HG03175 (cell line): ENCODE results near the gene XPR1.

Experiments used
- ATAC-seq: cut with Tn5 transposase; IDR thresholded peaks from one replicate; pipeline ENCODE4 v1.9.1; 2021; ENCODE audit warnings: mild to moderate bottlenecking, moderate library complexity; ENCODE audit not compliant: unreplicated experiment

XPR1 gene

DNA sequence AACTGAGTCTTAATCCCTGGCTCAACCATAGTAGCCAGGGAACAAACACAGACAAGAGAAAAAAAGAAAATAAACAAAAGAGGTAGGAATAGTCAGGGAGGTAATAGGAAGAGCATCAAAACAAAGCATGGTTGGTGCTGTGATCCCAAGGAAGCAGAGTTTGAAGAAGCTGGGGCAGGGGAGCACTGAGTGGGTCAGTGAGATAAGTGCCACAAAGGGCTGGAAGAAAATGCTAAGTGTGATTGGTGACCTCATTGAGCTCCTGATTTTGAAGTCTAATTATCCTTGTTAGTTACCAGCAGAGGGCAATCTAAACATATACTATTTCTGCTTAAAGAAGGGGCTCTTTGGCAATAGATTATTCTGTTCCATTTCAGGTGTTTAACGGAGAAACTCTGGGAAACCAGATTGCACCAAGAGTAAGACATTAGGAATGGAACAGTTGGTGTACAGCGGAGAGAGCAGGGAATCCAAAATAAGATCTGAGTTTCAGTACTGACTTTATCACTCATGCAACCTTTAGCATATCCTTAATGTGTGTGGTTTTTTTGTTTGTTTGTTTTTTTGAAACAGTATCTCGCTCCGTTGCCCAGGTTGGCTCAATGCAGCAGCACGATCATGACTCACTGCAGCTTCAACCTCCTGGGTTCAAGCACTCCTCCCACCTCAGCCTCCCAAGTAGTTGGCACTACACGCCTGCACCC, 250.1 kb downstream of the XPR1 start:
- peak; percentile 56 for ATAC-seq

DNA sequence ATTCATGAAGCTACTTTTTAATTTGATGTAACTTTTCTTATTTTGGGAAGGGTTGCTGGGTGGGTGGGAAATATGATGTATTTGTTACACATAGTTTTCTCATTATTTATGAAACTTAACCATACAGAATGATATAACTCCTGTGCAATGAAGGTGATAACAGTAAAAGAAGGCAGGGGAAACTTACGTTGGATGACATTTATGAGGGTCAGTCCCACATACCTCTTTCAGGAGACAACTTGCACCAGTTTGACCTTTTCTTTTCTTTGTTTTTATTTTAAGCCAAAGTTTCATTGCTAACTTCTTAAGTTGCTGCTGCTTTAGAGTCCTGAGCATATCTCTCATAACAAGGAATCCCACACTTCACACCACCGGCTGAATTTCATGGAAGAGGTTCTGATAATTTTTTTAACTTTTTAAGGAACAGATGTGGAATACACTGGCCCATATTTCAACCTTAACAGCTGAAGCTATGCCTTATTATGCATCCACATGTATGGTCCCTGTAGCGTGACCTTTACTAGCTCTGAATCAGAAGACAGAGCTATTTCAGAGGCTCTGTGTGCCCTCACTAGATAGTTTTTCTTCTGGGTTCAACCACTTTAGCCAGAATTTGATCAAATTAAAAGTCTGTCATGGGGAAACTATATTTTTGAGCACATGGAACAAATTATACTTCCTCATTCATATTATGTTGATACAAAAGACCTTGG, 252.9 kb downstream of the XPR1 start:
- no peak for ATAC-seq

DNA sequence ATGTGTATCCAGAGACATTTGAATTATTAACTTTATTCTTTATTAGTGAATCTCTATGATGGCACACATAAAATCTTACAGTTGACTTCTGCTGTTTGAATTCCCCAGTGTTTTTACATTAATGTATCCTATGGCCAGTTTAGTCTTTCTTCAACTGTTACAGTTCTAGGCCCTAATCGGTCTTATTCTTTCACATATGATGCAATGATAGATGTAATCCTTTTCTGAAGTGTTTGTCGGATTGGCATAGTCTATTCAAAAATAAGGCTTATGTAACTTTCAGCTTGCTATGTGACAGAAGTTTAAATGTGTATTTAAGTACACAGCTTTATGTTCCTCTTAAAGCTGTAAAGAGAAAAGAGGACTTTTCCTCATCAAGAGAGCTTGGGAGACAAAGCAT, 254.5 kb downstream of the XPR1 start:
- no peak for ATAC-seq

DNA sequence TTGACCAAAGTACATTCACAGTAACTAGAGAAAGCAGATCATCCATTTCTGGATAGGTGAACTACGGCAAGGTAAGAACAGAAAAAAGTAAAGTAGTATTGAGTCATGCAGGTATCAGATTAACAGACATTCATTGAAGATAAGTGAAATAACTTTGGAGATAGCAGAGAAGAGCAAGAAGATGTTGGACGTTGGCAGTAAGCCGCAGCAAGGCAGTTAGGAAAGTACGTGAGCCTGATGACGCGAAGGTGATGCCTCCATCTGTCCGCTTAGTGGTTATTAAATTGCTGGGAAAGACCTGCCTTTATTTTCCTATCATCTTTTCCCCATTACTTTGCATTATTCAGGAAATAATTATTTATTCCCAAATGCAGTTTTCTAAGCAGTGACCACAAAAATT, 256.0 kb downstream of the XPR1 start:
- no peak for ATAC-seq

DNA sequence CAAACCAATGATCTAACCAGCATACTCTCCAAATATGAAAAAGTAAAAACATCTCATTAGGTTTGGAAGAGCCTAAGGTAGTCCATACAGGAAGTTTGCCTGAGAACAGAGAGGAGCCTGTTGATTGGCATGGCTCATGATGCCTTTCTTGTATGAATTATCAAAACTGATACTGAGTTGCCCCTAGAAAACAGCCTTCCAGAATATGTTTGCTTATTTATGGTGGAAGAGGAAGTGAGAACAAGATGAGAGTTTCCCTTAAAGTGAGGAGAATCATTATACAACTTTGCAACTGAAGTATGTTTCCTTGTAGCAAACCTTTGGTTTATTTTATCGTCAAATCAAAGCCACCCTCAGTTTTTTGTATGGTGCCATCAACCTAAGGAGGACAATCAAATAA, 257.0 kb downstream of the XPR1 start:
- ATAC-seq = peak; percentile 87

DNA sequence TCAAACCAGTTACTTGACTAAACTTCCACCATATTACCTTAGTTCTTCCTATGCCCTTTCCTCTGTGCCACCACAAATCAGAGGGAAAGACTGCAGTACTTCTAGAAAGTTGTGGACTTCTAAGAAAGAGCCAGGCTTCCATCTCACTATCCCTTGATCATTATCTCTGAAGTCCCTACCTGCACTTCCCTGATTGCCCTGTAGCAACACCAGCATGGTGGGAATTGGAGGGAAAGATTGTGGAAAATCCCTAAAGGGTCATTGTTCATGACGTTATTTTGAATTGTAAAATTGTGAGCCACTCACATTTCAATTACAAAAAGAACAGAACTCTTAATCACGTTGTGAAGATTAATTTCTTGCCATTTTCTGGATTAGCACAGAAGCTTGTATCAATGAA, 257.5 kb downstream of the XPR1 start:
- ATAC-seq = no peak

DNA sequence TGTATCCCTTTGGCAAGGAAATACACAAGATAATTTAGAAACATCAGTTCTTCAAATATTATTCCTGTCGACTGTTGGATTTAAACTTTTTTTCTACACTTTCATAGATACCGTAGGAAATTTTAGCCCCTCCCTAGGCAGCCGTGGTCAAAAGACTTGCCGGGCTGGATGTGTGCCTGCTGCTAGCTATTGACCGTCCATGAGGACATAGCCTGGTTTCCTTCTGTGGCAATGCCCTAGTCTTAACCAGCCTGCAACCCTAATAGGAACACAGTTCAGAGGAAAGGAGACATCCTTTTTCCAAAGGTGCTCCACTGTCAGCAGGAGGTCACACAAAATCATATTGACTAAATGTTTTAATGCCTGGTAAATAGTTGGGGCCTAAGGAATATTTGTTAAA, 260.4 kb downstream of the XPR1 start:
- ATAC-seq = no peak

DNA sequence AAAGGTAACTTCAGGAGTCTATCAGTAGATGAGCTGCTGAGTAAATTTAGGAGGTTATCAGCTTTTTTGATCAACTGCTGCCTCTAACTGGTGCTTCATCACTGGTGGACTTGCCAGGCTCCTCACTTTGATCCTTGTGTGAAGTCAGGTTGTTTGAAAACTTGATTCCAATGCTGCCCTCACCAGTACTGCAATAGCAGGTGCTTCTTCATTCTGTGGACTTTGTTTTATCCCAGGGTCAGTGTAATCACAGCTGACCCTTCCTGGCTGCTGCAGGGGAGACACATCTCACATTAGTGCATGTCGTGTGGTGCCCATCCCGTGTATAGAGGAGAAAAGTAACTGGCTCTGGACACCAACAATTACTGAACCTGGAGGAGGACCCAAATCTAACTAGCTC, 260.9 kb downstream of the XPR1 start:
- no peak for ATAC-seq

DNA sequence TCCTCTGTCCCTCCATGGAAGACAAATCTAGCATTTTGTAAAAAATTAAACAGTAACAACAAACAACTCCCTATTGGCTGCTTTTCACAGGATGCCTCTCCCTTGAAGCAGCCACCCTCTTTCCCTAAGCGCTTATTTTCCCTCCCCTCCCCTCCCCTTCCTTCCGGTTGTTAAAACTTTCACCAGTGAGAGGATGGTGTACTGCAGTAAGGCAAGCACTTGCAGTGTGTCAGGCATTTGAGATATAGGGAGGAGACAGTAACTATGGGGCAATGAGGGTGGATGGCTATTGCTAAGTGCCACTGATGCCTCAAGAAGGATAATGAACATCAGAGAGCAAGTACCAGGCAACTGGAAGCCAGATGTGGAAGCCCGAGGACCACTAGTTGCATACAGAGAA, 261.8 kb downstream of the XPR1 start:
- ATAC-seq = no peak

DNA sequence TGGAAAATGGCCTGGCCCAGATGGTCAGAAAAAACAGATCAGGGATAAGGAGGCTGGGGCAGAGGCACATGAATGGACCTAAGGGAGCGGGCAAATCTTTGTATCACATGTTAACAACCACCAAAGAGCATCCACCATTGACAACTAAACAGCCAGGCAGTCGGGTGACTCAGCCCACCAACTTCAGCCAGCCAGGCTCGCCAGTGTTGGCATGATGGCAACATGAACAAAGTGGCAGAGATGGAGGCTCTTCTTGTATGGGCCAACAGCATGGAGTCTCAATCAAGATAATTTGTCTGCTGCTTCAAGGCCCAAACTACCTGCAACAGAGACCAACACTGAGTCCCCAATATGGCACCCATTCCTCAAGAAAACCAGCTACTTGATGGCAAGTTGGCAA, 264.3 kb downstream of the XPR1 start:
- ATAC-seq = no peak

DNA sequence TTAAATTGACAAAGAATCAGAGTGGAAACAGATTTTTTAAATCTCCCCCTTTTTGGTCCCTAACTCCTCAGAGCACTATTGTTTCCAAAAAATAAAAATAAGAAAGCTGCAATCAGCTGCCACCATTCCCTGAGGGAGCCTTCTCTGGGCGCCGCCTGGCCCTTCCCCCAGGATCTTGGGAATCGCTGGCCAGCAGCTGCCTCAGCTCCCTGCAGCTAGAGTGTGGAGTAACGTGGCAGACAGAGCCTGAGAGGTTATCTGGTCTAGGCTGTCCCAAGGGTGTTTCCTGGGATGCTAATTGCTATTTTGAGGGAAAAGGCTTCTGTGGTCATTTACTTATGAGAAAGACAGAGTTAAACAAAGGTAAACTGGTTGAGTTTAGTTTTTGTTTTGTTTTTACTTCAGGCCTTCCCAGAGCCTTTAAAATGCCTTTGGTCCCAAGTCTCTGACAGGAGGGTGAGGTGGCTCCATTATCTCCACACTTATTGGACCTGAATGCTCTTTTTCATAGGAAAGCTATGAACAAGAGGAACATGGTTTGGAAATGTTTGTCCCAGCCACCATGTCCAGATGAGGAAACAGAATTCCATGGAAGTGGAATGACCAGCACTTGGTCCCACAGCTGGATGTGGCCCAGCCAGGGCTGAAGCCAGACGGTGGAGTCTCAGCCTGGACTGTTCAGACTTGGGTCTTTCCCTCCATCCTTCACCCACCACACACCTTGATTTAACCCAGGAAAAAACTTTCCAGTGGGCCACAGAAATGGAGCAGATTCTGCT, 266.8 kb downstream of the XPR1 start:
- ATAC-seq = no peak

DNA sequence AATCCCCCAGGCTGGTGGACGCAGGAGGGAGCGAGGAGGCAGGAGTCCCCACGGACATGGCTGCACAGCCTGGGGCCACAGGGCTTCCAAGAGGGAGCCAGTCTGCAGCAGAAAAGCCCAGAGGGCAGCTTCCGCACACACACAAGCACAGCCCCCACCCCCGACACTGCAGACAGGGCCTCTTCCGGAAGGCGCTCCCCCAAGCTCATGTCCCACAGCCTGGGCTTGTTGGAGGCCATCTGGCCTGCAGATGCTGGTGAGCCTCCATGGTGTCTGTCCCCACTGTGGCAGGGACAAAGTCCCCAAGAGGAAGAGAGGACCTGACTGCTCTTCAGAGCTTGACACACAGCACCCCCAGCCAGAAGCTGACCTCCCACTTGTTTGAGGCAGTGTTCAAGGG, 267.4 kb downstream of the XPR1 start:
- no peak for ATAC-seq

DNA sequence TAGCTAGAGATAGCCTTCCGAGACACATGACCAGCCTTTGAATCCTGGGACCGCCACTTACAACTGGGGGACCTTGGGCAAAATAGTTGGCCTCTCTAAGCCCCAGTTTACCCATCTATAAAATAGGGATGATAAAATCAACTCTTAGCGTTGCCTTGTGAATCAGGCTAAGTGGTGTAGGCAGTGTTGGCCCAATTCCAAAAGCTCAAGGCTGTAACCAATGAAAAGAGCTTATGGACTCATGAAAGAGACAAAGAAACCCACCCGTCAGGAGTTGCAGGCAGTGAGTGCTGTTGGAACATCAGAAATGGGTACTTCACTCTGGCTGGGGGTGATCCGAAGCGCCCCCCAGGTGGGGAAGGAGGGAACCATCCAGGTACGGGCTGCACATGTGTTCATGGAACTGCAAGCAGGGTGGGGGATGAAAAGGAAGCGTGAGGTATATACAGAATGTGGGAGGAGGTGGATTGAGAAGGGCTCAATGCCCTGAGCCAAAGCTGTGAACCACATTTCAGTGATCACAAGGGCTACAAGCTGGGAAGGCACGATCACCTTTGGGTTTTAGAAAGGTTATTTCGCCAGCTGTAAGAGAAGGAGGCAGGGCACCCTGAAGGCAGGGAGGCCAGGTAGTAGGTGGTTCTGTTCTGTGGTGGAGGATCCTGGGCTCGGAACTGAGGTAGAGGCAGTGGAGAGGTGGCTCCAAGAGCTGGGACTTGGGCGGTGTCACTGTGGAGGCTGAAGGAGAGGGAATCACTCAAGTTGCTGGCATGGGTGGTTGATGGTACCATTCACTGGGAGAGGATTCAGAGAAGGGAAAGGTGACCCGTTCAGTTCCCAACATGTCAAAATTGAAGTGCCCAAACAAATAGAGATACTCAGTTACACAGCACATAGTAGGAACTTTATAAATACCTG, 269.5 kb downstream of the XPR1 start:
- ATAC-seq = no peak

DNA sequence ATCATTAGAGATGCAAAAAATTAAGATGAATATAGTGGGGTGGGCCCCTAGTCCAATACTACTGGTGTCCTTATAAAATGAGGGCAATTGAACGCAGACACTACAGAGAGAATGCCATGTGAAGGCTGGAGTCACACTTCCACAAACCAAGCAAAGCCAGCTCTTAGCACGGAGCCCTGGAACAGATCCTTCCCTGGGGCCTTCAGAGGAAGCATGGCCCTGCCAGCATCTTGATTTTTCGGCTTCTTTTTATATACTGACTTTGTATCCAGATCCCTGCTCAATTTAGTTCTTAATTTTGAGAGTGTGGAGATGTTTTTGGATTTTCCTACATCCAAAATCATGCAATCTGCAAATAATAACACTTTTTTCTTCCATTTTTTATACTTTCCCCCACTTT, 270.7 kb downstream of the XPR1 start:
- ATAC-seq = no peak

DNA sequence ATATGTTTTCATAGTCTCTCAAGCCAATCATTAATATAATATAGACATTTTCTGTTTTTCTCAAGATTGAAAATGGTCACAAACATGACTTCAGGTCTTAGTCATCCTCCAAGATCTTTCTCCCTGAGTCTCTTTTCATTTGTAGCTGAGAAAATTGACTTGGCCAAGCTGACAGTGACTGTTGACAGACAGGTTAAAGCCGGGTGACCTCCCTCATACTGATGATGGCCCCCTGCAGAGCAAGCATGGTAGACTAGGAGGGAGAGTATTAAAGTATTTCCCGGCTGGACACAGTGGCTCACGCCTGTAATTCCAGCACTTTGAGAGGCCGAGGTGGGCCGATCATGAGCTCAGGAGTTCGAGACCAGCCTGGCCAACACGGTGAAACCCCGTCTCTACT, 274.1 kb downstream of the XPR1 start:
- ATAC-seq = no peak

DNA sequence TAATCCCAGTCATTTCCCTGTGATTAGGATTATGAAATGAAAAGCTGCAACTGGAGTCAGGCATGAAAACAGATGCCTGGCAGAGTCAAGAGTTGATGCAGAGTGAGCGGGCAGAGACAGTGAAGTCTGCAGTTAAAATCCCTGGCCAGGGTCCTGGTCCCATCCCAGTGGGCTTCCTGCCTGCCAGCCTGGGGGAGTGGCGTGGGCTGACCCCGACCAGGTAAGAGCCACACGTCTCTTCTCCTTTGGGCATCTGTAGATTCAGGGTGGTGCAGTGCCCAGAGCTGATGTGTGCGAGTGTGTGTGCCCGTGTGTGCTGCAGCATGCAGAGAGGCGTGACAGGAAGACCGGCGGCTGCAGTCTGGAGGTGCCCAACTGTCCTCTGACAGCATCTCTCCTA, 274.7 kb downstream of the XPR1 start:
- ATAC-seq = no peak

DNA sequence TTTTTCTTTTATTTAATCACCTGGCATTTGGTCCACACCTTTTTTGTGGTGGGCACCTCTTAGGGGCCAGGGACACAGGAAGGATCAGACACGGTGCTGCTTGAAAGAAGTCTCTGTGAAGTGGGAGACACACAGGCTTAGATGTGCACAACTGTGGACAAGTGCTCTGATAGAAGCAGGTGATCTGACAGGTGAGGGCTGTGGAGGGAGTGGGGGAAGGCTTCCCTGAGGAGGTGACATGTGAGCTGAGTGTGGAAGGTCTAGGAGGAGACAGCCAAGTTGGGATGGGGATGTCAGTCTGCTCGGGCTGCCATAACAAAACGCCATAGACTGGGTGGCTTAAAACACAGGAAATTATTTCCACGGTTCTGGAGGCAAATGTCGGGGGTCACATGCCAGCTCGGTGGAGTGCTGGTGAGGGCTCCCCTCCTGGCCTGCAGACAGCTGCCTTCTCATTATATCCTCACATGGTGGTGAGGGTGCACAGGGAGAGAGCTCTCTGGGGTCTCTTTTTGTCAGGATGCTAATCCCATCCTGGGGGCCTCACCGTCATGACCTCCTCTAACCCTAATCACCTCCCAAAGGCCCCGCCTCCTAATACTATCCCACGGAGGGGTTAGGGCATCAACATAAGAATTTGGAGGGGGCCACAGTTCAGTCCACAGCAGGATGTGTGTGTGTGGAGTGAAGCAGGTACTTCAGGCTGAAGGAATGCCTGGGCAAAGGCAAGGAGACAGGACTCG, 275.7 kb downstream of the XPR1 start:
- ATAC-seq = no peak

DNA sequence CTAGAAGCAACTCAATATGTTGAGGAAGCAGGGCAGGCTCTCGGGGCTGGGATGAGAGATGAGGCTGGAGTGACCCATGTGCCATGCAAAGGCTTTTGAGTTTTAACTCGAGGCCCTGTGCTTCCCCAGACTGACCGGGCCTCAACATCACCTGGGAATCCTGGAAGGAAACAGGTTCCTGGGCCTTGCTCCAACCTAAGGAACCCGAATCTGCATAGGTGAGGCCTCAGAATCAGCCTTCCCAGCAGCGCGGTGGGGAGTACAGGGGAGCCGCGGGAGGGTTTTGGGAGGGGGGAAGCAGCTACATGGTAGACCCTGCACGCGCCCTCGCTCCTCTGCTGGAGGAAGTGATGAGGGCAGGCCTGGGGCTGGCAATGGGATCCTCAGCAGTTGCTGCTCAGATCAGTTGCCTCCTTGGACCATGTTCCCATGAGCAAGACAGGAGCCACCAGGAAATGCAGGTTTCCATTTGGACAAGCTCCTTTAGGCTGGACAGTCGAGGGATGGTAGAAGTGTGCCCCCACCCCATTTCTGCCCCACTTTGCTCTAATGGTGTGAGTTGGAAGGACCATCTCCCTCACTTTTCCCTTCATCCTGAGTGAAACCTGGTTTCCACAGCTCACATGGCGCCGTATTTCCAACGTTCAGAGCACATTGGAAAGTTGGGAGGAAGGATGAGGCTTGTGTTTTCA, 276.4 kb downstream of the XPR1 start:
- ATAC-seq = no peak

DNA sequence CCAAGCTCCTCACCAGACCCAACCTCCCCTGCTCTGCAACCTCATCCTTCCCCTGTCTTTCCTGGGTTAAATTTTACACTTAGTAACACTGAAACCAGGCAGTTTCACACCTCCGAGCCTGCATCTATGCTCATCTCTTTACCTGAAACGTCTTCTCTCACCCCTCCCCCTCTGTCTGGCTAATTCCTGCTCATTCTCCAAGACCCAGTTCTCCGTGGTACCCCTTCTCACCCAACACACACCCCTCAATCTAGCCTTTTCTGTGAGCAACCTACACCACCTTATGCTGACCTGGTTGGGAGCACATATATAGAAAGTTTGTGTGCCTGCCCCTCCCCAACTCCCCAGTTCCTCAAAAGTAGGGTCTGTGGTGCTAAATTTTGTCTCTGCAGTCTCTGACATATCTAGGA, 277.2 kb downstream of the XPR1 start:
- ATAC-seq = peak; percentile 35
